ENCODE measurements around the gene CIB2. TPM values are rescaled to one million over a fixed set of nuclear protein-coding genes. Genes with fewer than 3 reads are reported as not detected.

CIB2 gene
- total RNA-seq, 1 experiment from 2014 or later, result 5.8 TPM

GRCh38 chr15:78174401-78174800 lies 43.2 kb upstream of the CIB2 start:
- ChIA-PET POLR2A (ENCODE audit: unreplicated experiment) (no interaction called here), CTCF (interaction anchor here (0.7 kb wide), 1 partner anchor 21 kb away, joined by 3 read pairs; no protein-coding TSS in a partner anchor)
- Histone ChIP-seq H3K4me1 (replicated peaks; ENCODE audit: insufficient read depth) (no peaks in the 10 kb centered on the region), H3K36me3 (ENCODE audit: low read depth) (peaks cover 7% of the 10 kb centered on the region; the same call in 1 of the 2 replicates), H2AFZ (no peak overlapping the region), H3K9me2 (ENCODE audit: insufficient read depth) (no peaks in the 10 kb centered on the region), H4K20me1 (ENCODE audit: insufficient read depth) (no peaks in the 10 kb centered on the region), H3K9me3 (ENCODE audit: insufficient read depth, low read depth) (no peaks in the 10 kb centered on the region), H3K27me3 (ENCODE audit: insufficient read depth, low read depth) (no peaks in the 10 kb centered on the region), H3F3A (ENCODE audit: insufficient read depth, low read depth) (no peaks in the 10 kb centered on the region), H3K4me2 (no peak overlapping the region), H3K27ac (no peak overlapping the region), H3K4me3 (no peak overlapping the region), H3K79me2 (ENCODE audit: low read depth) (no peaks in the 10 kb centered on the region)
- intact Hi-C loops (cut with micrococcal nuclease; ENCODE audit: unreplicated experiment), result no loop called here
- no peak for DNase-seq
- no TSS peak for BruUV-seq (replicated peaks)
- TF ChIP-seq EZH2 (IDR thresholded peaks at IDR 0.05; ENCODE audit: low read depth), result no peak
- no peak for TF ChIP-seq CTCF (conservative IDR thresholded peaks at IDR 0.05)

- no peaks in the 10 kb centered on the region for H3K4me1 ChIP-seq (replicated peaks; ENCODE audit: insufficient read depth)
- intact Hi-C loops (cut with micrococcal nuclease; ENCODE audit: unreplicated experiment), result no loop called here
- no peak overlapping the region for H3K27ac ChIP-seq
- H3K79me2 ChIP-seq (ENCODE audit: low read depth), result no peaks in the 10 kb centered on the region
- peaks cover 16% of the 10 kb centered on the region for H3K36me3 ChIP-seq (ENCODE audit: low read depth)
- no peaks in the 10 kb centered on the region for H3K9me3 ChIP-seq (ENCODE audit: insufficient read depth, low read depth)
- H3K27me3 ChIP-seq (ENCODE audit: insufficient read depth, low read depth), result no peaks in the 10 kb centered on the region
- H4K20me1 ChIP-seq (ENCODE audit: insufficient read depth), result no peaks in the 10 kb centered on the region
- ChIA-PET POLR2A (ENCODE audit: unreplicated experiment) (interaction anchor here (0.6 kb wide), 1 partner anchor 67 kb away, joined by 3 read pairs; no protein-coding TSS in a partner anchor), CTCF (interaction anchor here (0.5 kb wide), 1 partner anchor 207 kb away, joined by 4 read pairs; no protein-coding TSS in a partner anchor)
- no peak overlapping the region for H2AFZ ChIP-seq
- no TSS peak for BruUV-seq (replicated peaks)
- no peaks in the 10 kb centered on the region for H3F3A ChIP-seq (ENCODE audit: insufficient read depth, low read depth)
- no peak overlapping the region for H3K4me2 ChIP-seq
- TF ChIP-seq EZH2 (IDR thresholded peaks at IDR 0.05; ENCODE audit: low read depth), result no peak
- TF ChIP-seq CTCF (conservative IDR thresholded peaks at IDR 0.05), result no peak
- no peak overlapping the region for H3K4me3 ChIP-seq
- DNase-seq, result no peak
- no peaks in the 10 kb centered on the region for H3K9me2 ChIP-seq (ENCODE audit: insufficient read depth)
Observed at GRCh38 chr15:78171864-78172472, 40.7 kb upstream of the CIB2 start.

- POLR2A ChIA-PET (ENCODE audit: unreplicated experiment), result no interaction called here
Observed at GRCh38 chr15:78170848-78171773, 39.9 kb upstream of the CIB2 start.

More at GRCh38 chr15:78170848-78171773, 39.9 kb upstream of the CIB2 start:
- H3K9me2 ChIP-seq (ENCODE audit: insufficient read depth), result no peaks in the 10 kb centered on the region
- no peaks in the 10 kb centered on the region for H3K4me1 ChIP-seq (replicated peaks; ENCODE audit: insufficient read depth)
- H3K4me3 ChIP-seq, result no peak overlapping the region
- DNase-seq, result no peak
- no peak overlapping the region for H3K27ac ChIP-seq
- H2AFZ ChIP-seq, result no peak overlapping the region
- H3K36me3 ChIP-seq (ENCODE audit: low read depth), result peaks cover 16% of the 10 kb centered on the region
- TF ChIP-seq CTCF (conservative IDR thresholded peaks at IDR 0.05) (no peak), EZH2 (IDR thresholded peaks at IDR 0.05; ENCODE audit: low read depth) (no peak)
- CTCF ChIA-PET, result interaction anchor here (0.5 to 0.6 kb wide), 2 partner anchors 44 to 1647 kb away, joined by 3 to 4 read pairs; no protein-coding TSS in a partner anchor
- H3K79me2 ChIP-seq (ENCODE audit: low read depth), result no peaks in the 10 kb centered on the region
- no peak overlapping the region for H3K4me2 ChIP-seq
- H3K27me3 ChIP-seq (ENCODE audit: insufficient read depth, low read depth), result no peaks in the 10 kb centered on the region
- no TSS peak for BruUV-seq (replicated peaks)
- H3K9me3 ChIP-seq (ENCODE audit: insufficient read depth, low read depth), result no peaks in the 10 kb centered on the region
- H3F3A ChIP-seq (ENCODE audit: insufficient read depth, low read depth), result no peaks in the 10 kb centered on the region
- H4K20me1 ChIP-seq (ENCODE audit: insufficient read depth), result no peaks in the 10 kb centered on the region
- intact Hi-C loops (cut with micrococcal nuclease; ENCODE audit: unreplicated experiment), result no loop called here

All from PC-9 (cell line).